ENCODE data around the gene GRK5.

GRCh38 chr10:119227825-119228224, 20.5 kb downstream of the GRK5 start:
- TF ChIP-seq CTCF (IDR thresholded peaks at IDR 0.05; ENCODE audit: poor library complexity, severe bottlenecking) (no peak), EP300 (conservative IDR thresholded peaks at IDR 0.05; ENCODE audit: poor library complexity, severe bottlenecking) (no peak), TAF1 (IDR thresholded peaks at IDR 0.05; ENCODE audit: low read depth) (no peak), REST (IDR thresholded peaks at IDR 0.05; ENCODE audit: borderline replicate concordance) (no peak), EZH2 (IDR thresholded peaks at IDR 0.05; ENCODE audit: borderline replicate concordance, insufficient read depth, low read length, poor library complexity, severe bottlenecking) (no peak)
